Mesendoderm (in vitro differentiated cells): ENCODE data around the gene SLC6A12.

ENCODE experiments used
- DNase-seq: peaks from one replicate; pipeline ENCODE4 v3.0.0; 2013
- H2AK5ac ChIP-seq: 2 replicates; pipeline ENCODE4 v1.6.1; 2013; ENCODE audit warnings: low read length, inconsistent platforms
- H2BK120ac ChIP-seq: 2 replicates; pipeline ENCODE4 v1.6.1; 2013; ENCODE audit warnings: low read depth, mild to moderate bottlenecking, low read length, moderate library complexity, mixed read lengths
- H2BK15ac ChIP-seq: replicated peaks from 2 replicates; pipeline ENCODE4 v1.6.1; 2013; ENCODE audit warnings: low read depth, mild to moderate bottlenecking, moderate library complexity
- H2BK5ac ChIP-seq: 2 replicates; pipeline ENCODE4 v1.6.1; 2013; ENCODE audit warnings: low read length, inconsistent platforms
- H3K18ac ChIP-seq: 2 replicates; pipeline ENCODE4 v1.6.1; 2013; ENCODE audit warnings: mild to moderate bottlenecking, low read length, mixed read lengths
- H3K23ac ChIP-seq: one replicate; pipeline ENCODE4 v1.6.1; 2013; ENCODE audit warnings: low read length
- H3K27ac ChIP-seq: 2 replicates; pipeline ENCODE4 v1.5.1; 2013; ENCODE audit warnings: low read depth, mild to moderate bottlenecking, inconsistent platforms, low read length, moderate library complexity
- H3K27me3 ChIP-seq: 2 replicates; pipeline ENCODE4 v1.6.1; 2013; ENCODE audit warnings: low read length, control low read depth, mild to moderate bottlenecking, inconsistent platforms; ENCODE audit not compliant: insufficient read depth, poor library complexity
- H3K36me3 ChIP-seq: 2 replicates; pipeline ENCODE4 v1.6.1; 2013; ENCODE audit warnings: low read length, inconsistent platforms; ENCODE audit not compliant: control insufficient read depth, insufficient read depth
- H3K4ac ChIP-seq: one replicate; pipeline ENCODE4 v1.6.1; 2013; ENCODE audit warnings: low read depth, mild to moderate bottlenecking, low read length, moderate library complexity
- H3K4me1 ChIP-seq: 2 replicates; pipeline ENCODE4 v1.6.1; 2013; ENCODE audit warnings: low read depth, low read length, inconsistent platforms; ENCODE audit not compliant: control insufficient read depth
- H3K4me2 ChIP-seq: 2 replicates; pipeline ENCODE4 v1.6.1; 2013; ENCODE audit warnings: low read length
- H3K4me3 ChIP-seq: 2 replicates; pipeline ENCODE4 v1.5.1; 2013; ENCODE audit warnings: mild to moderate bottlenecking, low read length
- H3K56ac ChIP-seq: one replicate; pipeline ENCODE4 v1.6.1; 2013; ENCODE audit warnings: low read length
- H3K79me1 ChIP-seq: 2 replicates; pipeline ENCODE4 v1.6.1; 2013; ENCODE audit warnings: low read length, inconsistent platforms
- H3K79me2 ChIP-seq: 2 replicates; pipeline ENCODE4 v1.6.1; 2013; ENCODE audit warnings: mild to moderate bottlenecking, low read length; ENCODE audit not compliant: control insufficient read depth, insufficient read depth
- H3K9ac ChIP-seq: 2 replicates; pipeline ENCODE4 v1.6.1; 2013; ENCODE audit warnings: low read length, inconsistent platforms
- H4K5ac ChIP-seq: one replicate; pipeline ENCODE4 v1.6.1; 2013; ENCODE audit warnings: low read length
- H4K8ac ChIP-seq: one replicate; pipeline ENCODE4 v1.6.1; 2013; ENCODE audit warnings: low read depth, mild to moderate bottlenecking, control low read depth, low read length, moderate library complexity
- WGBS: extraction: QIAGEN DNeasy Blood & Tissue Kit; methylation state at CpG from one replicate; pipeline ENCODE4 v1.1.7; 2013; ENCODE audit warnings: low lambda C conversion rate, missing lambda C conversion rate; ENCODE audit not compliant: insufficient coverage; ENCODE audit errors: extremely low coverage; 5-methylcytosine and 5-hydroxymethylcytosine counted together

Gene SLC6A12

GRCh38 chr12:160858-161257 lies 53.1 kb downstream of the SLC6A12 start:
- Histone ChIP-seq H3K4ac (no peak overlapping the region), H3K4me1 (no peaks in the 10 kb centered on the region), H3K18ac (no peak overlapping the region), H2BK120ac (no peak overlapping the region), H2BK5ac (no peak overlapping the region), H2BK15ac (no peak overlapping the region), H3K9ac (no peak overlapping the region), H3K4me2 (no peak overlapping the region), H3K27me3 (no peaks in the 10 kb centered on the region), H3K27ac (no peak overlapping the region), H4K5ac (no peak overlapping the region), H4K8ac (no peak overlapping the region), H3K79me1 (no peaks in the 10 kb centered on the region), H3K56ac (no peak overlapping the region), H3K4me3 (no peak overlapping the region), H3K79me2 (no peaks in the 10 kb centered on the region), H3K23ac (no peak overlapping the region), H3K36me3 (no peaks in the 10 kb centered on the region), H2AK5ac (no peak overlapping the region)
- WGBS, result 100% methylated on average over 1 of the region's 9 CpGs
- DNase-seq, result no peak

DNA sequence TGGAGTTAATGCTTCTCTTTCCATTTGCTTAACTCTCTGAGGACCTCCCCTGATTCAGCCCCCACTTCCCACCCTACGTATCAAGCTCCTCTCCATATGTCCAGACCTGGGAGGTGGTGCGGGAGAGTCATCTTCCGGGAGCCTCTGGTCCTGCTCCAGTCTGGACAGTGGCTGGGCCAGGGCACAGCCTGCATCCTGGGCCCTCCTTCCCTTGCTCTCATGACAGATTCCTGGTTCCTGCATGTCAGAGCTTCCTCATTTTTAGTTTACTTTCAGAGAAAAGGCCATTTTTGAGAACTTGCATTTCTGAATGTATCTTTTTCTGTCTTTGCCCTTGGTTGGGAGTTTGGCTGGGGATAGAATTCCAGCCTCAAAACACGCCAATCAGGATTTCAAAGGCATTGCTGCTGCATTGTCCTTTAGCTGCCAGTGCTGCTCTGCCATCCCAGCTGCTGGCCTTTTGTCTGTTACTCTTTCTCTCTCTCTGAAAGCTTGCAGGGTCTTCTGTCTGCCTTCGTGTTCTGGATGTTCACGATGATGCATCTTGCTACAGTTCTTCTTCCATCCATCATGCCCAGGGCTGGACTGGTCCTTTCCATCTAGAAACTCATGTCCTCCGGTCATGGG lies 54.7 kb downstream of the SLC6A12 start:
- DNase-seq, result no peak

DNA sequence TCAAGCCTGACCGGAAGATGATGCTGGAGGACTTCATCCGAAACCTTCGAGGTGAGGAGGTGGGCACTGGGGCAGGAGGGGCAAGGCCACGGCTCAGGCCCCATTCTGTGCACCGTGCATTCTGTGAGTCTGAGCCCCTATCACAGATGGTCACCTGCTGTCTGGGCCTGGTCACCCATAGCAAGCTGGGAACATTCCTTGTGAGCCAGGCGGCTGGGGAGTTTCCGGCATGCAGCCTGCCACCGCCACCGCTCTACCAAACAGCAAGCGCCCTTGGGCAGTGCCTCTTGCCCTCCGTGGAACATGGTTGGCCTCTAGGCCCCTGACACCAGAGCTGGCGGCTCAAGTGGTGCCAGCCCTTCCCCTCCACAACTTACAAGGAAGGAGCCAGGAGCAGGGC lies 56.3 kb downstream of the SLC6A12 start:
- Histone ChIP-seq H3K27ac (no peak overlapping the region), H2BK120ac (no peak overlapping the region), H4K5ac (no peak overlapping the region), H2AK5ac (no peak overlapping the region), H3K79me1 (no peaks in the 10 kb centered on the region), H2BK15ac (no peak overlapping the region), H3K18ac (no peak overlapping the region), H3K4me3 (no peak overlapping the region), H3K9ac (no peak overlapping the region), H3K56ac (no peak overlapping the region), H3K4me1 (no peaks in the 10 kb centered on the region), H3K27me3 (no peaks in the 10 kb centered on the region), H4K8ac (no peak overlapping the region), H3K79me2 (no peaks in the 10 kb centered on the region), H3K36me3 (no peaks in the 10 kb centered on the region), H2BK5ac (no peak overlapping the region), H3K4me2 (no peak overlapping the region), H3K4ac (no peak overlapping the region), H3K23ac (no peak overlapping the region)
- no peak for DNase-seq
- no CpG with 5 or more reads among the region's 12 CpGs for WGBS

More for the DNA sequence above, 54.7 kb downstream of the SLC6A12 start:
- Histone ChIP-seq H3K9ac (no peak overlapping the region), H3K4me2 (no peak overlapping the region), H3K4ac (no peak overlapping the region), H3K36me3 (no peaks in the 10 kb centered on the region), H2BK5ac (no peak overlapping the region), H3K79me1 (no peaks in the 10 kb centered on the region), H3K4me3 (no peak overlapping the region), H3K56ac (no peak overlapping the region), H3K27ac (no peak overlapping the region), H3K79me2 (no peaks in the 10 kb centered on the region), H3K23ac (no peak overlapping the region), H4K8ac (no peak overlapping the region), H3K4me1 (no peaks in the 10 kb centered on the region), H4K5ac (no peak overlapping the region), H2AK5ac (no peak overlapping the region), H2BK120ac (no peak overlapping the region), H3K18ac (no peak overlapping the region), H2BK15ac (no peak overlapping the region), H3K27me3 (no peaks in the 10 kb centered on the region)
- no CpG with 5 or more reads among the region's 7 CpGs for WGBS

DNA sequence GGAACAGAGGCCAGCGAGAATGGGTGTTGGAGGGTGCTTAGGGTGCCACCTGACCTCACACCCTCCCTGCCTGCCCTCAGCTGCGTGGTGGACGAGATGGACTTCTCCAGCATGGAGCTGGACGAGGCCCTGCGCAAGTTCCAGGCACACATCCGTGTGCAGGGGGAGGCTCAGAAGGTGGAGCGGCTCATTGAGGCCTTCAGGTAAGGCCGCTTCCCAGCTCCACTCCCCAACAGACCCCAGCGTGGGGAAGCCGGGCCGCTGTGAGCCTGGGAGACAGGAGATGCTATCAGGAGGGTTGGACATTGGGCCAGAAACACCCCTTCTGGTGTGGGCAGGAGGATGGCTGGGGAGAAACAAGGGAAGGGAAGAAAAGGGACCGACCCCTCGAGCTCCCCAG lies 57.0 kb downstream of the SLC6A12 start:
- Histone ChIP-seq H3K27me3 (no peaks in the 10 kb centered on the region), H2AK5ac (no peak overlapping the region), H2BK5ac (no peak overlapping the region), H3K36me3 (no peaks in the 10 kb centered on the region), H3K4me3 (no peak overlapping the region), H2BK120ac (no peak overlapping the region), H3K4me1 (no peaks in the 10 kb centered on the region), H3K56ac (no peak overlapping the region), H3K23ac (no peak overlapping the region), H4K5ac (no peak overlapping the region), H3K9ac (no peak overlapping the region), H2BK15ac (no peak overlapping the region), H3K79me1 (no peaks in the 10 kb centered on the region), H3K4me2 (no peak overlapping the region), H3K79me2 (no peaks in the 10 kb centered on the region), H3K4ac (no peak overlapping the region), H3K18ac (no peak overlapping the region), H4K8ac (no peak overlapping the region), H3K27ac (no peak overlapping the region)
- DNase-seq, result no peak
- no CpG with 5 or more reads among the region's 13 CpGs for WGBS

DNA sequence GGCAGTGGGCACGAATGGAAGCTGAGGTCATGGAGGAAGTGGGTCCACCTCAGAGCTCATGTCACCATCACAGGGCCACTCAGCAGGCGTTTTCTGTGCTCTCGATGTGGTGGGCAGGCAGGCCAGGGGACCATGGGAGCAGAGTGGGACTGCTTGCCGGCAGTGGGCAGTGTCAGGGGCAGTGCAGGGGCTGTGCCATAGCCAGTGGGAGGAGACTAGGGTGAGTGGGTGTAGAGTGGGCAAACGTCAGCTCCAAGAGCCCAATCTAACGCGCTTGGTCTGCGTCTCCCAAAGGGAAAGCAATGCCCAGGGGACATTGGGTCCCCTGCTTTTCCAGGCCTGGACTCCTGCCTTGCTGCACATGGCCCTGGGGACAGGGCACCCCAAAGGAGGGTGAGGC lies 58.3 kb downstream of the SLC6A12 start:
- Histone ChIP-seq H3K9ac (no peak overlapping the region), H3K36me3 (no peaks in the 10 kb centered on the region), H3K79me2 (no peaks in the 10 kb centered on the region), H3K56ac (no peak overlapping the region), H2BK120ac (no peak overlapping the region), H3K18ac (no peak overlapping the region), H3K4me2 (no peak overlapping the region), H3K79me1 (no peaks in the 10 kb centered on the region), H3K4me1 (no peaks in the 10 kb centered on the region), H3K23ac (no peak overlapping the region), H2BK15ac (no peak overlapping the region), H3K27ac (no peak overlapping the region), H4K8ac (no peak overlapping the region), H3K27me3 (no peaks in the 10 kb centered on the region), H2AK5ac (no peak overlapping the region), H3K4ac (no peak overlapping the region), H2BK5ac (no peak overlapping the region), H4K5ac (no peak overlapping the region), H3K4me3 (no peak overlapping the region)
- no peak for DNase-seq
- WGBS, result no CpG with 5 or more reads among the region's 8 CpGs

- no peak overlapping the region for H2AK5ac ChIP-seq
- no peak overlapping the region for H3K9ac ChIP-seq
- no peak overlapping the region for H4K8ac ChIP-seq
- H3K36me3 ChIP-seq, result no peaks in the 10 kb centered on the region
- H3K79me2 ChIP-seq, result no peaks in the 10 kb centered on the region
- WGBS, result no CpG with 5 or more reads among the region's 9 CpGs
- no peaks in the 10 kb centered on the region for H3K4me1 ChIP-seq
- H3K27ac ChIP-seq, result no peak overlapping the region
- H3K18ac ChIP-seq, result no peak overlapping the region
- H3K56ac ChIP-seq, result no peak overlapping the region
- H4K5ac ChIP-seq, result no peak overlapping the region
- H3K4ac ChIP-seq, result no peak overlapping the region
- H2BK15ac ChIP-seq, result no peak overlapping the region
- H2BK5ac ChIP-seq, result no peak overlapping the region
- no peak overlapping the region for H2BK120ac ChIP-seq
- H3K23ac ChIP-seq, result no peak overlapping the region
- no peak overlapping the region for H3K4me3 ChIP-seq
- no peaks in the 10 kb centered on the region for H3K27me3 ChIP-seq
- no peaks in the 10 kb centered on the region for H3K79me1 ChIP-seq
- no peak for DNase-seq
- H3K4me2 ChIP-seq, result no peak overlapping the region
Measured at GRCh38 chr12:155006-155405, 59.0 kb downstream of the SLC6A12 start.
